Measurements from ENCODE around the gene RNFT1. TPM values are rescaled to one million over a fixed set of nuclear protein-coding genes. Genes with fewer than 3 reads are reported as not detected.
"Not testable (repeated sequence)": the region's sequence is repeated elsewhere in the genome, so short reads cannot be mapped to it uniquely, and the experiment has no call there.

The RNFT1 gene
- total RNA-seq, 2 donors from 2014 or later, result 22.0 to 40.1 TPM

GRCh38 chr17:59954856-59955255 lies 9.7 kb downstream of the RNFT1 start:
- H3K4me1 Mint-ChIP-seq, result no peaks in the 10 kb centered on the region
- peaks cover 93% of the 10 kb centered on the region for H3K36me3 Mint-ChIP-seq (ENCODE audit: low read depth)

GRCh38 chr17:59950049-59950448 lies 14.5 kb downstream of the RNFT1 start:
- H3K4me1 Mint-ChIP-seq, result peaks cover 4% of the 10 kb centered on the region
- ATAC-seq (replicated peaks), result no peak
- H3K27me3 Mint-ChIP-seq, result no peaks in the 10 kb centered on the region
- no peaks in the 10 kb centered on the region for H3K9me3 Mint-ChIP-seq
- peaks cover 92% of the 10 kb centered on the region for H3K36me3 Mint-ChIP-seq (ENCODE audit: low read depth)
- no peak overlapping the region for H3K4me3 Mint-ChIP-seq
- H3K27ac Mint-ChIP-seq, result no peak overlapping the region

More at GRCh38 chr17:59954856-59955255, 9.7 kb downstream of the RNFT1 start:
- no peak for ATAC-seq (replicated peaks)
- Mint-ChIP-seq H3K4me3 (no peak overlapping the region), H3K27ac (no peak overlapping the region), H3K27me3 (no peaks in the 10 kb centered on the region), H3K9me3 (no peaks in the 10 kb centered on the region)

- H3K36me3 Mint-ChIP-seq (ENCODE audit: low read depth), result peaks cover 96% of the 10 kb centered on the region
- not testable (repeated sequence) for H3K27ac Mint-ChIP-seq; H3K9me3 Mint-ChIP-seq; H3K27me3 Mint-ChIP-seq; H3K4me1 Mint-ChIP-seq; H3K4me3 Mint-ChIP-seq; ATAC-seq (replicated peaks)
Observed at GRCh38 chr17:59947310-59947709, 17.2 kb downstream of the RNFT1 start.

- Mint-ChIP-seq H3K36me3 (ENCODE audit: low read depth) (peaks cover 97% of the 10 kb centered on the region), H3K27ac (peak overlapping the region; percentile 35)
- ATAC-seq (replicated peaks); H3K4me3 Mint-ChIP-seq; H3K9me3 Mint-ChIP-seq; H3K27me3 Mint-ChIP-seq; H3K4me1 Mint-ChIP-seq: not testable (repeated sequence)
Observed at GRCh38 chr17:59946433-59946832, 18.1 kb downstream of the RNFT1 start.

- Mint-ChIP-seq H3K4me3 (peak overlapping the region; percentile 19), H3K9me3 (no peaks in the 10 kb centered on the region), H3K27me3 (no peaks in the 10 kb centered on the region), H3K36me3 (ENCODE audit: low read depth) (peaks cover 100% of the 10 kb centered on the region), H3K4me1 (peaks cover 6% of the 10 kb centered on the region), H3K27ac (peak overlapping the region; percentile 95)
- peak; percentile 67 for ATAC-seq (replicated peaks)
Observed at GRCh38 chr17:59941131-59941530, 23.4 kb downstream of the RNFT1 start.

- H3K9me3 Mint-ChIP-seq, H3K4me1 Mint-ChIP-seq, H3K27me3 Mint-ChIP-seq: not testable (repeated sequence)
- ATAC-seq (replicated peaks), result peak; percentile 18
- Mint-ChIP-seq H3K27ac (peak overlapping the region; percentile 95), H3K4me3 (peak overlapping the region; percentile 19), H3K36me3 (ENCODE audit: low read depth) (peaks cover 100% of the 10 kb centered on the region)
Observed at GRCh38 chr17:59940697-59941096, 23.8 kb downstream of the RNFT1 start.

GRCh38 chr17:59933317-59933716 lies 31.2 kb downstream of the RNFT1 start:
- ATAC-seq (replicated peaks); H3K9me3 Mint-ChIP-seq; H3K27me3 Mint-ChIP-seq; H3K4me3 Mint-ChIP-seq; H3K4me1 Mint-ChIP-seq: not testable (repeated sequence)
- Mint-ChIP-seq H3K36me3 (ENCODE audit: low read depth) (peaks cover 100% of the 10 kb centered on the region), H3K27ac (peak overlapping the region; percentile 55)

- not testable (repeated sequence) for H3K4me3 Mint-ChIP-seq; ATAC-seq (replicated peaks); H3K9me3 Mint-ChIP-seq; H3K27ac Mint-ChIP-seq; H3K4me1 Mint-ChIP-seq; H3K27me3 Mint-ChIP-seq
- peaks cover 100% of the 10 kb centered on the region for H3K36me3 Mint-ChIP-seq (ENCODE audit: low read depth)
Observed at GRCh38 chr17:59930768-59931167, 33.8 kb downstream of the RNFT1 start.

GRCh38 chr17:59930121-59930520 lies 34.4 kb downstream of the RNFT1 start:
- not testable (repeated sequence) for H3K27me3 Mint-ChIP-seq; H3K4me3 Mint-ChIP-seq; ATAC-seq (replicated peaks); H3K4me1 Mint-ChIP-seq; H3K9me3 Mint-ChIP-seq; H3K27ac Mint-ChIP-seq
- peaks cover 100% of the 10 kb centered on the region for H3K36me3 Mint-ChIP-seq (ENCODE audit: low read depth)

- H3K27me3 Mint-ChIP-seq; H3K4me1 Mint-ChIP-seq; H3K4me3 Mint-ChIP-seq; H3K27ac Mint-ChIP-seq; H3K9me3 Mint-ChIP-seq; ATAC-seq (replicated peaks): not testable (repeated sequence)
- peaks cover 98% of the 10 kb centered on the region for H3K36me3 Mint-ChIP-seq (ENCODE audit: low read depth)
Observed at GRCh38 chr17:59920637-59921036, 43.9 kb downstream of the RNFT1 start.

GRCh38 chr17:59916446-59916845 lies 48.1 kb downstream of the RNFT1 start:
- Mint-ChIP-seq H3K27ac (no peak overlapping the region), H3K36me3 (ENCODE audit: low read depth) (peaks cover 97% of the 10 kb centered on the region), H3K4me3 (no peak overlapping the region), H3K9me3 (no peaks in the 10 kb centered on the region), H3K4me1 (no peaks in the 10 kb centered on the region), H3K27me3 (no peaks in the 10 kb centered on the region)
- no peak for ATAC-seq (replicated peaks)

- H3K27ac Mint-ChIP-seq, result no peak overlapping the region
- no peak for ATAC-seq (replicated peaks)
Observed at GRCh38 chr17:59914274-59914854, 50.2 kb downstream of the RNFT1 start.

GRCh38 chr17:59907467-59907866 lies 57.1 kb downstream of the RNFT1 start:
- no peak overlapping the region for H3K27ac Mint-ChIP-seq
- ATAC-seq (replicated peaks), result no peak
- H3K4me1 Mint-ChIP-seq, result peaks cover 15% of the 10 kb centered on the region
- H3K36me3 Mint-ChIP-seq (ENCODE audit: low read depth), result peaks cover 69% of the 10 kb centered on the region
- H3K27me3 Mint-ChIP-seq, result no peaks in the 10 kb centered on the region
- H3K9me3 Mint-ChIP-seq, result no peaks in the 10 kb centered on the region
- no peak overlapping the region for H3K4me3 Mint-ChIP-seq

More at GRCh38 chr17:59914274-59914854, 50.2 kb downstream of the RNFT1 start:
- Mint-ChIP-seq H3K4me1 (no peaks in the 10 kb centered on the region), H3K4me3 (no peak overlapping the region), H3K36me3 (ENCODE audit: low read depth) (peaks cover 91% of the 10 kb centered on the region), H3K27me3 (no peaks in the 10 kb centered on the region), H3K9me3 (no peaks in the 10 kb centered on the region)

GRCh38 chr17:59903455-59903854 lies 61.1 kb downstream of the RNFT1 start:
- H3K9me3 Mint-ChIP-seq, result no peaks in the 10 kb centered on the region
- peaks cover 15% of the 10 kb centered on the region for H3K4me1 Mint-ChIP-seq
- peak overlapping the region; percentile 3 for H3K4me3 Mint-ChIP-seq
- peaks cover 55% of the 10 kb centered on the region for H3K36me3 Mint-ChIP-seq (ENCODE audit: low read depth)
- no peaks in the 10 kb centered on the region for H3K27me3 Mint-ChIP-seq
- ATAC-seq (replicated peaks), result peak; percentile 49
- no peak overlapping the region for H3K27ac Mint-ChIP-seq
